Testis (tissue), 2 donors: ENCODE results near the gene MAT2A.

Experiments used
- CTCF ChIP-seq, 3 experiments: fragments of 450-650 bp in 2 of 3; fragments of 200-600 bp in 1 of 3; sonication (generic) in 1 of 3; IDR thresholded peaks; one replicate each; pipeline ENCODE4 v1.5.1; 2016 to 2019; ENCODE audit warnings: antibody characterized with exemption in 3 of 3, mild to moderate bottlenecking in 2 of 3, moderate library complexity in 1 of 3
- POLR2A ChIP-seq: fragments of 450-650 bp; IDR thresholded peaks from one replicate; pipeline ENCODE4 v1.6.1; 2017; ENCODE audit warnings: antibody characterized with exemption, mild to moderate bottlenecking, moderate library complexity

GRCh38 chr2:85557130-85557529, 18.2 kb downstream of the MAT2A start:
- no peak for TF ChIP-seq CTCF (IDR thresholded peaks at IDR 0.05)
- no peak for TF ChIP-seq POLR2A
